A172 (cell line): ENCODE data around the gene GRAMD4. TPM values are rescaled to one million over a fixed set of nuclear protein-coding genes. Genes with fewer than 3 reads are reported as not detected.

Experiments used
- DNase-seq: peaks from one replicate; pipeline ENCODE4 v3.0.0-alpha.2; 2015; ENCODE audit warnings: low spot score
- total RNA-seq: library from RNA; depleted of rRNA; stranded (reverse); fragments of >200 nt; shearing (Covaris generic); gene quantifications from 2 replicates; pipeline ENCODE4 v1.2.3, GENCODE V29; 2014

Gene GRAMD4
- total RNA-seq, 1 experiment from 2014 or later: 106 TPM

DNA sequence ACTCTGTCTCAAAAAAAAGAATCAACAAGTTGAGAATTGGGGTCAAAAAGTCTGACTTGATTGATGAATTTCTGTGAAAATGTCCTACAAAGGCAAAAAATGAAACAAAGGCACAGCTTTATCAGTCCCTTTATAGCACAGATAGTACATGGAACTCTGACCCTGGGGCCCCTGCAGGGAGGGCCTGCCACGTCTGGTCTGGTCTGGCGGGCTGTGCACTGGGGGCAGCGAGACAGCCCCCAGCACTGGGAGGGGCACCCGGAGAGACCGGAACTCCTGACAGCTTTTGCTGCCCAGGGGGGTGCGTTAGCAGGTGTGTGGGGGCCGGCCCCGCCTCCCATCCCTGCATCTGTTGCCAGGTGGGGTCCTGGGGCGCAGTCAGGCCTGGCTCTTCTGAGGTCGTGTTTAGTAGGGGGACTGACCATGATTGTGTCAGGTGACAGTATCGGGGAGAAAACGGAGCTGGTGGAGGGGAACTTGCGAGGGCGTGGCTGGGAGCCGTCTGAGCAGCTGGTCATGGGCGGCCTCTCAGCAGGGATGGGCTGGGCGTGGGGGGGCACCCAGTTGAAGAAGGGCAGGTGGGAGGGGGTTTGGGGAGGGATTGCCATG lies 51.7 kb downstream of the GRAMD4 start:
- DNase-seq: no peak

DNA sequence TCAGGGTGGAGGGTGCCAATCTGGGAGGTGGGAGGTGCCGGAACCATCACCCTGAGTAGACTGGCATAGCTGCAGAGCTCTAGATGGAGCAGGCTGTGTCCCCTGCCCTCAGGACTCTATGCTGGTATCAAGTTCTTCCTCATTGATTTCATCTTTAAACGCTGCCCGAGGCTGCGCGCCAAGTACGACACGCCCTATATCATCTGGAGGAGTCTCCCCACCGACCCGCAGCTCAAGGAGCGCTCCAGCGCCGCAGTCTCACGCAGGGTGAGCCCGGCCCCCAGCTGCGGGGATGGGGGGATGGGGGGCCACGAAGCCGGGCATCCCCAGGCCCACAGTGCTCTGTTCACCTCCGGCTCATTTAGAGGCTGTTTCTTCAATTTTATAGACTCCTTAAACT lies 52.5 kb downstream of the GRAMD4 start:
- no peak for DNase-seq

DNA sequence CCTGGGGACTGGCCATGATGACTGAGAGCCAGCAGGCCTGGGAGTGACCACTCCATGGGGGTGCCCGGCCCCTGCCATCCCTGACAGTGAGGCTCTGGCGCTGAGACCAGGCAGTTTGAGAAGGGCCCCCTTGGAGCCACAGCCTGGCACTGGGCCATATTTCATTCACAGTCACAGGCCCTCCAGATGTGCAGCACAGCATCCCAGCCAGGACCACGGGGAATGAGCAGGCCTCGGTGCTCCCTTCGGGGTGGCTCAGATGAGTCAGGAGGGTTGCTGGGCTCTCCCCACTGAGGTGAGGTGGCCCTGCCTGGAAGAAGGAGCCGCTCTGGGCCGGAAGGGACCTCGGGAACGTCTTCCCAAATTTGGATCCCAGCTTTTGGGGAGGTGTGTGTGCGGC lies 53.0 kb downstream of the GRAMD4 start:
- DNase-seq: no peak

DNA sequence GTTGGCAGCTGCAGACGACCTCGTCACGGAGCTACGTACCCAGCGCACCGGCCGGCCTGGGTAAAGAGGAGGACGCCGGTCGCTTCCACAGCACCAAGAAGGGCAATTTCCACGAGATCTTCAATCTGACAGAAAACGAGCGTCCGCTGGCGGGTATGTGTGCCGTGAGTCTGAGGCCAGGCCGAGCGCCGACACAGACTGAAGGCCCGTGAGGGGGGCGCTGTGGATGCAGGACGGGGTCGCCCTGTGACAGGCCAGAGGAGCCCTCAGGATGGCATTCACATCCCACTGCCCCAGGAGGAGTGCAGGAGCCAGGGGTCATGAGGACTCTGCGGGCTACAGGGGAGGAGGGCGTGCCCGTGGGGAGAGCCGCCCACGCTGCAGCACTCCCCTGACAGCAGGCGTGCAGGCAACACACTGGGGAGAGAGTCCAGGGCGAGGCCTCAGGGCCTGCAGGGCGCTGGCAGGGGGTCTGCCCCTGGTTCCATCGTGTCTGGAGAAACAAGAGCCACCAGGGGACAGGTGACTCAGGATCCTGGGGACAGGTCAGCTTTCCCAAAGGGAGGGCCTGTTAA lies 53.6 kb downstream of the GRAMD4 start:
- no peak for DNase-seq

DNA sequence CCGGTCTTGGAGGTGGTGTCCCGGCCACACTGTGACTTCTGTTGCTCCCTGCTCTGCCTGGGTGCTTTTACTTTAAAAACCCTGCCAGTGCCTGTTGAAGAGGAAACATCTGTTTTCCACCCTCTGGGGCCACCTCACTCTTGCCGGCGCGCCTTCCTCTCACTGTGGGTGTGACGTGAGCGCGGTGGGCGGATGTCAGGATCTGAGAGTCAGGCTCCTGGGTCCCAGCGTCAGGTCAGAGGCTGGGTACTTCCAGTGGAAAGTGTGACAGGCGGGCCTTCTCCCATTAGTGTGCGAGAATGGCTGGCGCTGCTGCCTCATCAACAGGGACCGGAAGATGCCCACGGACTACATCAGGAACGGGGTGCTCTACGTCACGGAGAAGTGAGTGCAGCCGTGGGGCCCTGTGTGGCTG lies 54.2 kb downstream of the GRAMD4 start:
- no peak for DNase-seq

DNA sequence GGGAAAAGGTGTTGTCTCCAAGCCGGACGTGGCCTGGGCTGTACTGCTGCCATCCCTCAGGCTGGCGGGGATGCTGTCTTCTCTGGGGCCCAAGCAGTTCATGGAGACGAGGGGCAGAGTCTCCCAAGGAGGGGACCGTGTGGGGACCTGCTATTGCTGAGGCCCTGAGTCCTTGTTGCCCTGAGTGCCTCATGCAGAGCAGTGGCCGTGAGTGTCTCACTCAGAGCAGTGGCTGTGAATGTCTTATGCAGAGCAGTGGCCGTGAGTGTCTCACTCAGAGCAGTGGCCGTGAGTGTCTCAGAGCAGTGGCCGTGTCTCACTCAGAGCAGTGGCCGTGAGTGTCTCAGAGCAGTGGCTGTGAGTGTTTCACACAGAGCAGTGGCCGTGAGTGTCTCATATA lies 54.7 kb downstream of the GRAMD4 start:
- DNase-seq: no peak

DNA sequence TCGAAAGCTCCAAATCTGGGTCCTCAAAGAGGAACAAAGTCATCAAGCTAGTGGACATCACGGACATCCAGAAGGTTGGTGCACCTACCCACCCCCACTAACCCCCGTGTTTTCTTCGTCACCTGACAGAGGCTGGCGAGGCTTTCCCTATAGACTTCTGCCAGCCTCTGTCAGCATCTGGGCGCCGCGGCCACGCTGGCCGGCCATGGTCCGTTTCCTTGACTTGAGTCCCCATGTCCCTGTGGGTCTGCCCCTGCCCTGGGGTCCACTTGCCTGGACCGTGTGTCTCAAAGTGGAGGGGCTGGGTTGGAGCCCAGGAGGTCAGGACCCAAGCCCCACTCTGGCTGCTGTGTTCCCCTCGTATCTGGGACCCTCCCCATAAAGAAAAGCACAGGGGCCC lies 55.3 kb downstream of the GRAMD4 start:
- no peak for DNase-seq

DNA sequence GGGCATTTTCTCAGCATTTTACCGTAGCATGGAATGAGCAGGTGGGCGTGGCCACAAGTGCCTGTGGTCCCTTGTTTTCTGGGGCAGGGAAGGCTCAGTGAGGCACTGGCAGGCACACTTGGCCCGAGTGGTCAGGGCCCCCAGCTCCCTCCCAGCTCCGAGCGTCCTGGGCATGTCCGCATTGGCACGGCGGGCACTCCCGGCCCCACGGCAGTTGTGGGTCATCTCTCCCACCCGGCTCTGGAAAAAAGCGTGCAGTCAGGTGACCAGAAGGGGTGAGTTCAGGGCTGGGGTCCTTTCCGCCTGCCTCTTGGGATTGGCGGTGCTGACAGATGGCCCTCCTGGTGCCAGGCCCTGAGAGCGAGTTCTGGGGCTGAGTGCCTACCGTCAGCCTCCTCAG lies 55.8 kb downstream of the GRAMD4 start:
- no peak for DNase-seq

DNA sequence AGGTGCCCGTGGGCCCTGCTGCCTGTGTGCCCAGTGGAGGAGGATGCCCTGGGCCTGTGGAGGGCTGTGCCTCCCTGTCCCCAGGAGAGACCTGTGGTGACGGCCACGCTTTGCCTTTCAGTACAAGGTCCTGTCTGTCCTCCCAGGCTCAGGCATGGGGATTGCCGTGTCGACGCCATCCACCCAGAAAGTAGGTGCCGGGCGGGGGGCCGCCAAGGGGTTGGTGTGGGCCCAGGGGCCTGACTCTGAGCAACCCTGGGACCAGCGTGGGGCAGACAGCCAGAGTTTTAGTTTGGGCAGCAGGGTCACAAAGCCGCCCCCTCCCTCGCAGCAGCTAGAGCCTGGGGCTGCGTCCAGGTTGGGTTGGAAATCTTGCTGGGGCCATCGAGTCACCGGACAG lies 56.3 kb downstream of the GRAMD4 start:
- DNase-seq: no peak

DNA sequence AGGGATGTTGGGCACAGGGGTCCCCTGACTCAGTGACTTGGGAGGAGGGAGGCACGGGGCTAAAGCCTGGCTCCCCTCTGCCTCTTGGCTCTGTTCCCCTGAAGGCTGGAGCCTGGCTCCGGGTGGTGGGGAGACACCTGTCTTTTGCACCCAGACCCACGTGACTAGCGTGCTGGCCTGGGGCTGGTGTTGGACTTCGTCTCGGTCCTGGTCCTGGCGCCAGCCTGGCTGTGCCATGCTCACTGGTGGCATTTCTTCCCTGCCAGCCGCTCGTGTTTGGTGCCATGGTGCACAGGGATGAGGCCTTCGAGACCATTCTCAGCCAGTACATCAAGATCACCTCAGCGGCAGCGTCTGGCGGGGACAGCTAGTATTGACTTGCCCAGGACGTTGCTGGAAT lies 56.7 kb downstream of the GRAMD4 start:
- DNase-seq: no peak

DNA sequence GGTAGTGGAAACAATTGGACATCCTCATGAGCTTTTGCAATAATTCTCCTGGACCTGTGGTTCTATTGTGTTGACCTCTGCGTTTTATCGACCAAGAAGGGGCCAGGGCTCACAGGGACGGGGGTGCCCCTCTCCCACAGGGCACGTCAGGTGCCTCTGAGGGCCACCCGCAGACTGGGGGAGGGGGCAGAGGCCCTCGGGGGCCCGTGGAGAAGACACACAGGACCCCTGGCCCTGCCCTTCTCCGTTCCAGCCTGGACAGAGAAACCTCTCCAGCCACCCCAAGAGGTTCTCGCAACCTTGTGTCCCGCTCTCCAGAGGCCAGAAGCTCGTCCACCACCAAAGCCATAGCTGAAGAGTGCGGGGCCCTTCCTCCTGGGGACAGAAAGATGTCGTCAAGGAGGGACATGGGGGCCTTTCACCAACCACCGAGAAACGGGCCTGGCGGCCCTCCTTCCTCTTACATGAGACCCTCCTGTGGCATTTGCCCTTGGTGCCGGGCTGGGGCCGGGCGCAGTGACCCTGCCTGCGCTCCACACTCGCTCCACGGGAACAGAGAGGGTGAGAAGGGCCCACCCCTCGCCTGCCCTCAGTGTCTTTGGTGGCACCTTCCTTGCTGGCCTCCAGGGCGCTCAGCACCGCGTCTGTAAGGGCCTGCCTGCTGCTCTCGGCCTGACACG lies 57.3 kb downstream of the GRAMD4 start:
- no peak for DNase-seq

DNA sequence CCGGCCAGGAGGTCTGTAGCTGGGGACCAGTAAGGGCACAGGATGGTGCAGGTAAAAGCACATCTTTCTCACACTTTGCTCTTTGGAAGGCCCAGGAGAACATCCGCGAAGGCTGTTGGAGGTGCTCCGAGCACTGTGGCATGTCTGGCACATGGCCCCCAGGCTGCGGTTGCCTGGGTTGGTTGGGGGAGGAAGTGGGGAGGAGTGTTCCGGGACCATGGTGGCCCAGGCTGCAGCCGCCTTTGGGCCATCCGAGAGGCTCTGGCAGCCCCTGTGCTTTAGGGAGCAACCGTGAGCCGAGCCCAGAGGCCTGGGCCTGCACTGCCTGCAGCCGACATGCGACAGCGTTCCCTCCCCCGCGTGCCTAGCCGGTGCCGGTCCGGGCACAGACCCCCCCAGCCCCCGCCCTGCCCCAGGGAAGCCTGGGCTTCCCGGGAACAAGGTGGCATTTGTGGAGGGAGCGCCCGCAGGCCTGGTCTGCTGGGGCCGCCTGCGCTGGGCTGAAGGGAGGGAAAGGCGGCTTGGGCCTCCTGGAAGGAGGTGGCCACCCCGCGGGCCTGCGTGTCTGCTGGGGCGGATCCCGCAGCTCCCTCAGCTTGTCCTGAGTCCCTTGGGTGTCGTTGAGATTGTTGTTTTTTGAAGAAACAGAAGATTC lies 57.9 kb downstream of the GRAMD4 start:
- DNase-seq: no peak

DNA sequence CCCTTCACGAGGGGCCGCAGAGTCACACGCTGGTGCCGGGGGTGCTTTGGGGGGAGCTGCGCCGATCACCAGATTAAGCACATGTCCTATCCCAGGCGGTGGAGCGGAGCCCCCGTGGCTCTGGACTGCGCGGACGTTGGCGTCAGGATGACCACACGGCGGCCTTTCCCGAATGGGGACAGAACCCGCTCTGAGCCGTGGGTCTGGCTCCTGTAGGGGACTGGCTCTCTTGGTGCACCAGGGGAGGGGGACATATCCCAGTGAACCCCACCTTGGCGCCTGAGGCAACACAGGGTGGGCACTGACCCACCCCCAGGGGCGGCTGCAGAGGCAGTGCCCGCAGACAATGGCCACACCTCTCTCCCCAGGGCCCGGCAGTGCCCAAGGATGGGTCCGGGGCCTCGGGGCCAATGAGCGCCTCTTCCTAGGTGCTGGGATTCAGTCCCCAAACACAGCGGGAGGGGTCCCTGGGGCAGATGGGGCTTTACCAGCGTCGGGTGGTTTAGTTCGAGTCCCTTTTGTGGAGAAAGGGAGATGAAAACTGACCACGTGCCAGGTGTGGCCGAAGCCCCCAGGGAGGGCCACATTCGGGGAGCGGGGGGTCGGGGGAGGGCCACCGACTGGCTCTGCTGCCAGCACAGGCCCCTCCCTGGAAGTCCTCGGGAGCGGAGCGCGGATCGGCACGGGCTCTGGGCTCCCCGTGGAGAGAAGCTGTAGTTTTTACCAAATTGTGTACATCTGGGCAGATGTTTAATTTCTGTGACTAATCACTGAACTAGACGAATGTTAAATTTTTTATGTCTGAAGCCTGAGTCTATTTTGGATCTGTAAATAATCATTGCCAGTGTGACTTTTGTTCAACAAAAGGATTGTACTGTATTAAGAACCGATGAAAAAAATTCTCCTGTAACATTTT lies 58.9 kb downstream of the GRAMD4 start:
- no peak for DNase-seq

DNA sequence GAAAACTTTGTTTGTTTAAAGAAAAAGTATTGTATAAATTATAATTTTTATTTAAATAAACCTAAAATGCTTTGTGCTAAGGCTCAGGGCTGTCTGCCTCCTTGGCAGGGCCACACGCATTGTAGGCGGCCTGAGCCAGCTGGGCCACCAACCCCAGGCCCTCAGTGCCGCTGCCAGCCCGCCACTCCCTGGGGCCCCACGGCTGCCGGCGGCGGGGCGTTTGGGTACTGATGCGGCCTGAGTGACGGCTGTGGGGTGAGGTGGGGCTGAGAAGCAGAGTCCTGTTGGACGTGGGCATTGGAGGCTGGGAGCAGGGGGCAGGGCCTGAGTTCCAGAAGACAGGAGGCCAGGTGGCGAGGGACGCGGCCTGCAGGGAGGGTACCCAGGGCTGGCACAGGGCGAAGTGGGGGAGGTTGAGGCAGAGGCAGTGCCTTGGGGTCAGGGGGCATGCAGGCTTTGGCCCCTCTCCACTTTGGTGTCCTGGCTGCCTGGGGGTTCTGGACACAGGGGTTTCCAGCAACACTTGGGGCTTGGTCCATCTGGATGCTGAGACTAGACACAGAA lies 59.6 kb downstream of the GRAMD4 start:
- DNase-seq: no peak

DNA sequence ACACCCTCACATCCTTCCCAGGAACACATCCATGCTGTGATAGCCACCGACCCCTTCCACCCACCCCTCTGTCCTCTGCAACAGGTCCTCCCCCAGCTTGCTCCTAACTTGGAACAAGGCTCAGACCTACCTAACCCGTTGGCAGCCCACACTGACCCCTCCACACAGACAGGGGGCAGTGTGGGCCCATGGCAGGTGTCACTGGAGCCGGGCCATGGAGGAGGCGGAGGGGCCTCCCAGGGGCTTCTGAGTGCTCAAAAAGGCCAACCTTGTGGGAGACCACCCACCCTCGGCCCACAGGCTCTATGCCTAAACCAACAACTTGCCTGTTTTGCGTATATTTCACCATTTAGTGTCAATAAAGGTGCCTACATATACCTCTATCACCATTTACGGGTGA lies 60.8 kb downstream of the GRAMD4 start:
- DNase-seq: no peak

DNA sequence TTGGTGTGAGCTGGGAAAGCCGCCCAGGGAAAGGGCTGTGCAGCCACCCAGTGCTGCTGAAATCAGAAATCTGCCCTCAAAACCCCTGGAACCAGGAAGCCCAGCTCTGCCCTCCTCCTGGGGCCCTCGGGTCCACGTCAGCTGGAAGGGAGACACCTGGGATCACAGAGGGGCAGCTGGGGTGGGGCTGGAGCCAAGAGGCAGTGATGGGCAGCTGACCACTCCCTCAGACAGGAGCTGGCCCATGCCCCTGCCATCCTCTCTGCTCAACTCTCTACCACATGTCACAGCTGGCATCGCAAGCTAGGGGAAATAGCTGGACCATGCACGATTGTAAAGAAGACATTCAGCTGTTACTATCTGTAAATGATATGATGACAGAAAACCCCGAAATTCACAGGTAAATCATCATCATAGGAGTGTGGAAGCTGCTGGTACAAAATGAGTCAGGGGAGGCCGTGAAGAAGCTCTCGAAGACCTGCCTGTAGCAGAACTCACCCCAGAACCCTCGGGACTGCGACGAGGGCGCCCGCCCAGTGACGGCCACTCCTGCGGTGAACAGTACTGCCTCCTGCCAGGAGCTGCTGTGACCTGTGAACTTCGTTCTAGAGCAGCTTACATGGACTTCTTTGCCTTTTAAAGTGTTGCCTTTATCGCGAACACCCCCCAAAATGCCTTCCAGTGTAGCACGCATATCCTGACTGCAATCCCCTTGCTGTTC lies 62.0 kb downstream of the GRAMD4 start:
- DNase-seq: no peak

DNA sequence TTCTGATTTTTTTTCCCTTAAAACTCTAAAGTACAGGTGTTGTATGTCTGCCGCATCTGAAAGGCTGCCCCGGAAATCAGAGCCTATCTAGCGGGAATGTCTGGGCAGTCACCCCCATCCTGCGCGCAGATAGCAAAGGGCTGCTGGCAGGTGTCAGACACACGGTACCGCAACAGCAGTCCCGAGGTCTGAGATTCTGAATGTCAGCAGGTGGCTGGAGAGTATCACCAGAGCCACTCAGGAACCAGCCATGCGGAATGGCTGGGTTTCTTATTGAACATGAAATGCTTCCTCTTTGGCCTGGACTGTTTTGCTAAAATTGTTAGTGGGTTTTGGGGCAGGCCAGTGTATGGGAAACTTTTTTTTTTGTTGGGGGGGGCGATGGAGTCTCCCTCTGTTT lies 64.5 kb downstream of the GRAMD4 start:
- DNase-seq: no peak

DNA sequence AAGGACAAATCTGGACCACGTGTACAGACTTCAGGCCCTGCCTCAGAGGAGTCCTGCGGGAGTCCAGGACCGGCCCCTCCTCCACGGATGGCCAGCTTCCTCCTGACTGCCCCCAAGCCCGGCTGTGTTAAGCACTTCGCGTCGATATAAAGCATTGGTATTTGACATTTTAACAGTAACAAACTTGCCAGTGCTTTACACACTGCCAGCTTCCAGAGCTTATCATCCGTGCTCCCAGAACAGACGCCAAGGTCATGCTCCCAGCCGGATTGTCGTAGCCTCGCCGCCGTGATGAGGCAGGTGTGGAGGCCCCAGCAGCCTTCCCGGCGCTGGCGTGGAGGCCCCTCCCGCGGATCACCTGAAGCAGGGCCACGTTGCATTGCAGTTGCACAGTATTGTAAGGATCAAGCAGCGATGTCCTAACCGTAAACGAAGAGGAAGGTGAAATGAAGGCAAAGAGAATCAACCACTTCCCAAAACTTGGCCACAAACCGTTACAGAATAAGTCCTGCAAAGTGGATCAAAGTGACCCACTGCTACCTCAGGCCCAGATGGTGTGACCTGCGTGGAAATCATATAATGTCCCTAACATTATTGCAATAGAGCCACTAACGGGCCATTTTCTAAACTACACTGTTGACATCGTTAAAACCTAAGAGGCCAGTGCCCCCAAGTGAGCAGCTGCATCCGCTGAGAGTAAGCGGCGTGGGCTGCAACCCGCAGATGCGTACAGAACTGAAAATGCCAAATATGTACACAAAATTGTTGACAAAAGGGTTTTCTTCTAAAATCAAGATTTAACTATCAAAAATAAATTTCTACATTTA lies 66.2 kb downstream of the GRAMD4 start:
- no peak for DNase-seq

DNA sequence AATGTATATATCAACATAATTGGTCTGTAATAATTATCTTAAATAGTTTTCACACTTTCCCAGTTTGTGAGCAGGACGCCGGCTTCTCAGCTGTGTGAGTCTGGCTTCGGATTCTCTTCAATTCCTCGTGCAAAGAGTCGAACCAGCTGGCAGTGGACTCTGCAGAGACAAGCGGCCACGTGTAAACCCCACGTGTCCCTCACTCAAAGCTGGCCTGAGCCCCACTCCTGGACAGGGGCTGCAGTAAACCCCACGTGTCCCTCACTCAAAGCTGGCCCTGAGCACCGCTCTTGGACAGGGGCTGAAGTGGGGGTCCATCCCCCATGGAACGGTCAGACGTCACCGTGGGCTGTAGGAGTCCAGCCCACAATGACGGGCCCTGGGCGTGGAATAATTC lies 66.9 kb downstream of the GRAMD4 start:
- DNase-seq: no peak

DNA sequence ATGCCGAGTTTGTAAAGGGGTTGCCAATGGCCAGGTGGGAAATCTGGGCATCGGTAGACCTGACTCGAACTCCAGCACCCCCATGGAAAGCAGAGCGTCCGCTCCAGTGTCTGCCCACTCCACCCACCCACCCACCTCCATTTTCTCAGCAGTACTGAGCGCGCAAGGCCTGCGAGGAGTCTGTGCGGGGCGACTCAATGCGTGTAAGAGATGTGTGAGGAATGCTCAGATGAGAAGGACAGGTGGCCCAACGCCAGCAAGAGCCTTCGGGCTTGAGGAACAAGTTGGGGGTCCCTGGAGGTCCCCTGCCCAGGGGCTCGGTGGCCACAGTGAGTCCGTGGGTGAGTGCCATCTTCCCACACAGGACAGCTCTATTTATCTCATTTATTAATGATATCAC lies 67.3 kb downstream of the GRAMD4 start:
- DNase-seq: no peak
